ENCODE measurements around the gene UBE2G1.

UBE2G1 gene

GRCh38 chr17:4345581-4346252 lies 20.8 kb downstream of the UBE2G1 start:
- no peak for TF ChIP-seq CTCF (conservative IDR thresholded peaks at IDR 0.05; ENCODE audit: low read length)
- DNase-seq (ENCODE audit: low read depth), result no peak
- no peak overlapping the region for H3K4me3 ChIP-seq (ENCODE audit: low read length)

GRCh38 chr17:4344926-4345325 lies 21.5 kb downstream of the UBE2G1 start:
- TF ChIP-seq CTCF (conservative IDR thresholded peaks at IDR 0.05; ENCODE audit: low read length), result no peak
- no peak overlapping the region for H3K4me3 ChIP-seq (ENCODE audit: low read length)
- DNase-seq (ENCODE audit: low read depth), result no peak

GRCh38 chr17:4342535-4342934 lies 23.9 kb downstream of the UBE2G1 start:
- H3K4me3 ChIP-seq (ENCODE audit: low read length), result no peak overlapping the region
- no peak for TF ChIP-seq CTCF (conservative IDR thresholded peaks at IDR 0.05; ENCODE audit: low read length)
- no peak for DNase-seq (ENCODE audit: low read depth)

DNA sequence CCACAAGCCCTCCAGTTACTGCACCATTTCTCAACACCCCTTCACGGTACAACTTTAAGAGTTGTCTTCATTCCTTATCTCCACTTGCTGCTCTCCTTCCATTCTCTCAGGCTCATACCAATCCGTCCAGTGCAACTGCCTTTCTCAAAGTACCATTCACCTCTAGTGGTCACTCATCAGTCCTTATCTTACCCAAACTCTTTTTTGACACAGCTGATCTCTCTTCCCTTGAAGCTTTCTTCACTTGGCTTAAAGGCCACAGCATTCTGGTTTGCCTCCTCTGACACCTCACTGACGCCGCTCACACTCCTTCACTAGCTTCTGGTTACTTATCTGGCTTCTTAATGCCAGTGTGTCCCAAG lies 24.9 kb downstream of the UBE2G1 start:
- DNase-seq (ENCODE audit: low read depth), result no peak
- TF ChIP-seq CTCF (conservative IDR thresholded peaks at IDR 0.05; ENCODE audit: low read length), result no peak
- no peak overlapping the region for H3K4me3 ChIP-seq (ENCODE audit: low read length)

DNA sequence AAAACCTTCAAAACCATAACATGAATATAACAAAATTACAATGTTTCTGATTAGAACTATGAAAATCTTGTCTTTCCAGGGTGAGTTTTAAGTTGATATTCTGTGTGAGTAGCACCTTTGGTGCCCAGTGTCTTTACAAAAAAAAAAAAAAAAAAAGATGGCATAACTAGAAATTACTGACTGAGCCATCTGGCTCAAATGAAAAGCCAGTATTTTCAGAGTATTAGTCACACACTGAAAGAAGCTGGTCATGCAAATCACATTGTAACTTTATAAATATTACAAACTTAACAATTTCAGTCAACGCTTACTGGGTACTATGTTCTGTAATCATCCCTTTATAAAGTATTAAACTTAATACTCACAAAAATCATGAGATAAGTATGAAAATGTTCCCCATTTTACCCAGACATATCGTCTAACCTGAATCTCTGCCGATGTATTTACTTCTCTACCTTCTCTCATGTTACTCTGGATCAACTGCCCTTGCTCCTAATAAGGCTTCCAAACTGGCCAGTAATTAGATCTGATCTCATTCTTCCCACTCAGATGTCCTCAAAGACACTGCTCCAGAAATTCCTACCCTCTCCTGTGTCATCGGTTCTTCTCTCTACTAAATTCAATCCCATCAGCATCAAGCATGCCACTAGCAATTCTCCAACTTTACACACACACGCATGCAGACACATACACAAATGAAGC lies 25.4 kb downstream of the UBE2G1 start:
- peak; percentile 54 for DNase-seq (ENCODE audit: low read depth)
- no peak for TF ChIP-seq CTCF (conservative IDR thresholded peaks at IDR 0.05; ENCODE audit: low read length)
- no peak overlapping the region for H3K4me3 ChIP-seq (ENCODE audit: low read length)

DNA sequence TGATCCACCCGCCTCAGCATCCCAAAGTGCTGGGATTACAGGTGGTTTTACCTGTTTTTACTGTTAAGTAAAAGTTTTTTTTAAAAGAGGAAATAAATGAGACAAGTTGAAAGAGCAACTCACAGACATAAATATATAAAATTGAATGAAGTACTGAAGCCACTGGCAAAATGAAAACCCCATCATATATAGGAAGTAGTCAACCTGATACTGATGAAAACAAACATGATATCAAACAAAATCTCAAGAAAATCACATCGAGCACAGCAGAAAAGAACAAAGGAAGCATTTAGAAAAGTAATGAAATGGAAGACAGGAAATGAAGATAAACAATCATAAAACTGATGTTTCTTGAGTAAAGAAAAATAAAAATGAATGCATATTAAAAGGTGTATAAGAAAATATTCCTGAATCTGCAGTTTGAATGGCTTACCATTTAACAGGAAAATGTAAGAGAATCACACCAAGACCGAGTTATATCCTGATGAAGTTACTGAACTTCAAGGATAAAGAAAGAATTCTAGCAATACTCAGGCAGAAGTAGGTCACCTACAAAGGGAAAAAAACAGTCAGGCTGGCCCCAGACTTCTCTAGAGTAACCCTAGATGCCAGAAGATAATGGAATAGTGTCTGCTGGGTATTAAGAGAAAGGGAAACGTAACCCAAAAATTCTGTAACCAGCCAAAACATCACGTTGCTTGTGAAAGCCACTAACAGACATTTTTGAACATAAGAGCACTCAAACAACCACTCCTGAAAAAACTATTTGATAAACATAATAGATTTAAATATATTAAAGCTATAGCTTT lies 31.5 kb downstream of the UBE2G1 start:
- no peak overlapping the region for H3K4me3 ChIP-seq (ENCODE audit: low read length)
- no peak for TF ChIP-seq CTCF (conservative IDR thresholded peaks at IDR 0.05; ENCODE audit: low read length)
- DNase-seq (ENCODE audit: low read depth), result no peak

Data from AG10803 (cell line).